DOHH2 (cell line): ENCODE measurements around the gene RHOBTB3.

ENCODE experiments used
- H3F3A ChIP-seq: fragments of 200-600 bp; sonication (generic), shearing (Covaris generic); 2 replicates; pipeline ENCODE4 v1.6.0; 2016; ENCODE audit warnings: antibody characterized with exemption, mild to moderate bottlenecking; ENCODE audit not compliant: control insufficient read depth, insufficient read depth
- H3K27ac ChIP-seq: fragments of 200-600 bp; sonication (generic); 2 replicates; pipeline ENCODE4 v1.5.1; 2014; ENCODE audit warnings: low read depth, mild to moderate bottlenecking, low read length, moderate library complexity
- H3K27me3 ChIP-seq: fragments of 200-600 bp; sonication (generic); 2 replicates; pipeline ENCODE4 v1.6.1; 2014; ENCODE audit warnings: mild to moderate bottlenecking, low read length, mixed read lengths; ENCODE audit not compliant: control insufficient read depth
- H3K36me3 ChIP-seq: fragments of 200-600 bp; sonication (generic); 2 replicates; pipeline ENCODE4 v1.6.1; 2014; ENCODE audit warnings: mild to moderate bottlenecking, low read length, moderate library complexity, mixed read lengths; ENCODE audit not compliant: control insufficient read depth
- H3K4me1 ChIP-seq: fragments of 200-600 bp; sonication (generic); 2 replicates; pipeline ENCODE4 v1.6.1; 2014; ENCODE audit warnings: mild to moderate bottlenecking, low read length, mixed read lengths; ENCODE audit not compliant: control insufficient read depth
- H3K4me2 ChIP-seq: fragments of 200-600 bp; sonication (generic); 2 replicates; pipeline ENCODE4 v1.6.0; 2014; ENCODE audit warnings: mild to moderate bottlenecking, low read length, moderate library complexity
- H3K4me3 ChIP-seq: fragments of 200-600 bp; sonication (generic); 2 replicates; pipeline ENCODE4 v1.5.1; 2014; ENCODE audit warnings: mild to moderate bottlenecking, low read length, mixed read lengths
- H3K79me2 ChIP-seq: fragments of 200-600 bp; sonication (generic); 2 replicates; pipeline ENCODE4 v1.6.1; 2014; ENCODE audit warnings: mild to moderate bottlenecking, low read length, mixed read lengths; ENCODE audit not compliant: control insufficient read depth
- H3K9me2 ChIP-seq: fragments of 200-600 bp; sonication (generic); replicated peaks from 2 replicates; pipeline ENCODE4 v1.6.1; 2014; ENCODE audit warnings: mild to moderate bottlenecking, low read length, mixed read lengths; ENCODE audit not compliant: control insufficient read depth
- H3K9me3 ChIP-seq: fragments of 200-600 bp; sonication (generic); 2 replicates; pipeline ENCODE4 v1.6.1; 2014; ENCODE audit warnings: antibody characterized with exemption, low read length, mixed read lengths; ENCODE audit not compliant: control insufficient read depth, insufficient read depth
- H4K20me1 ChIP-seq: fragments of 200-600 bp; sonication (generic); 2 replicates; pipeline ENCODE4 v1.6.0; 2014; ENCODE audit warnings: low read depth, mild to moderate bottlenecking, antibody characterized with exemption, low read length, moderate library complexity; ENCODE audit not compliant: control insufficient read depth, insufficient read depth
- CTCF ChIP-seq: fragments of 200-600 bp; sonication (generic); IDR thresholded peaks from one replicate; pipeline ENCODE4 v1.5.1; 2014; ENCODE audit warnings: antibody characterized with exemption, mild to moderate bottlenecking, low read depth, low read length; ENCODE audit not compliant: poor library complexity, severe bottlenecking
- EZH2phosphoT487 ChIP-seq: fragments of 200-600 bp; sonication (generic); IDR thresholded peaks from 2 replicates; pipeline ENCODE4 v1.6.1; 2017; ENCODE audit warnings: borderline replicate concordance, mild to moderate bottlenecking, antibody characterized with exemption, low read length, moderate library complexity, mixed read lengths

Gene RHOBTB3

GRCh38 chr5:95743232-95743631 lies 12.1 kb downstream of the RHOBTB3 start:
- no peak overlapping the region for H3K4me3 ChIP-seq
- H3F3A ChIP-seq = no peaks in the 10 kb centered on the region
- H3K9me2 ChIP-seq = no peaks in the 10 kb centered on the region
- H4K20me1 ChIP-seq = no peaks in the 10 kb centered on the region
- no peak overlapping the region for H3K4me2 ChIP-seq
- TF ChIP-seq EZH2phosphoT487 (no peak), CTCF (no peak)
- no peak overlapping the region for H3K27ac ChIP-seq
- H3K4me1 ChIP-seq = no peaks in the 10 kb centered on the region
- H3K36me3 ChIP-seq = no peaks in the 10 kb centered on the region
- no peaks in the 10 kb centered on the region for H3K79me2 ChIP-seq
- H3K9me3 ChIP-seq = no peaks in the 10 kb centered on the region
- peaks cover 4% of the 10 kb centered on the region; the same call in 1 of the 2 replicates for H3K27me3 ChIP-seq

DNA sequence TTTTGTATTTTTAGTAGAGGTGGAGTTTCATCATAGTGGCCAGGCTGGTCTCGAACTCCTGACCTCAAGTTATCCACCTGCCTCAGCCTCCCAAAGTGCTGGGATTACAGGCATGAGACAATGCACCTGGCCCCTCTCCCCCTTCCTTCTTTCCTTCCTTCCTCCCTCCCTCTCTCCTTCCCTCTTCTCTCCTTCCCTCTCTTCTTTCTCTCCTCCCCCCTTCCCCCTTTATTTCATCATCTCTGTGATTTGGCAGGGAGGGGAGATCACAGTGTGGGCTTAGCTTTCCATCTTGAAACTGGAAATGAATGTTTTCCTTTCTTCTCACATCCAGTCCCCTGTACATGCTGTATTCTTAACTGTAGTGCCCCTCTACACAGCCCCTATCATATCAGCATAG lies 12.7 kb downstream of the RHOBTB3 start:
- Histone ChIP-seq H3F3A (no peaks in the 10 kb centered on the region), H3K9me3 (no peaks in the 10 kb centered on the region), H4K20me1 (no peaks in the 10 kb centered on the region), H3K79me2 (no peaks in the 10 kb centered on the region), H3K9me2 (no peaks in the 10 kb centered on the region), H3K36me3 (no peaks in the 10 kb centered on the region), H3K4me2 (no peak overlapping the region), H3K4me1 (no peaks in the 10 kb centered on the region), H3K27ac (no peak overlapping the region), H3K4me3 (no peak overlapping the region), H3K27me3 (peaks cover 4% of the 10 kb centered on the region; the same call in 1 of the 2 replicates)
- TF ChIP-seq CTCF (no peak), EZH2phosphoT487 (no peak)

DNA sequence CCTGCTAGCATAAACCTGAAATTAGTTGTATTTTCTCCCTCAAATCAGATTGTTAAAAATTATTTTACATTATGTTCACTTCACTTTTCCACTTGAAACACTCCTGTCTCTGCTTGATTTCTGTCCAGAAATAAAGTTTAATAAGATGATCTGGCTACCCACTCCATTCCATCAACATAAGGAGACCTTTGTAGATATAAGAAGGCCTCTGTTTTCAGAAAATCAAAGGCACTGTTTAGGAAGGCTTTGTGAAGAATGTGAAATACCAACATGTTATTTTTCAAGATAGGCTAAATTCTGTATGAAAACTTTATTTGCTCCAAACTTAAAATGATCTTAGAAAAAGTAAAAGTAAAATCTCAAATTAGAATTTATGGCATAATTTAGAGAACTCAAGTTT lies 15.1 kb downstream of the RHOBTB3 start:
- Histone ChIP-seq H3K4me2 (no peak overlapping the region), H3K27ac (no peak overlapping the region), H3F3A (no peaks in the 10 kb centered on the region), H3K27me3 (0 out of 2 replicates have a peak, but pooled peaks cover 4% of the 10 kb centered on the region), H3K4me3 (no peak overlapping the region), H3K36me3 (no peaks in the 10 kb centered on the region), H4K20me1 (no peaks in the 10 kb centered on the region), H3K4me1 (no peaks in the 10 kb centered on the region), H3K79me2 (no peaks in the 10 kb centered on the region), H3K9me2 (no peaks in the 10 kb centered on the region), H3K9me3 (no peaks in the 10 kb centered on the region)
- no peak for TF ChIP-seq CTCF
